Thyroid gland (tissue), 4 donors: ENCODE results near the gene ZNF467. TPM values are rescaled to one million over a fixed set of nuclear protein-coding genes. Genes with fewer than 3 reads are reported as not detected.
A peak's percentile ranks its signal among the peaks of the same experiment; 100 is the strongest.

Source experiments
- DNase-seq, 2 donors: peaks; one replicate each; pipeline ENCODE4 v3.0.0-alpha.2; 2019
- H3K27ac ChIP-seq, 3 donors: fragments of 200-600 bp; sonication (generic); 1 replicate in 2 of 3; 2 replicates in 1 of 3; pipeline ENCODE4 v1.5.1; 2016 to 2019; ENCODE audit warnings: mild to moderate bottlenecking in 1 of 3, moderate library complexity in 1 of 3
- H3K27me3 ChIP-seq: fragments of 200-600 bp; sonication (generic); one replicate; pipeline ENCODE4 v1.5.1; 2019
- H3K36me3 ChIP-seq, 2 donors: fragments of 200-600 bp; sonication (generic); one replicate each; pipeline ENCODE4 v1.5.1; 2016 to 2019
- H3K4me1 ChIP-seq, 2 donors: fragments of 200-600 bp; sonication (generic); one replicate each; pipeline ENCODE4 v1.5.1; 2017 to 2019
- H3K4me3 ChIP-seq, 3 donors: fragments of 200-600 bp; sonication (generic); replicated peaks in 1 of 3; 1 replicate in 2 of 3; 2 replicates in 1 of 3; pipeline ENCODE4 v1.5.1; 2016; ENCODE audit warnings: mild to moderate bottlenecking in 1 of 3
- H3K9me3 ChIP-seq: fragments of 200-600 bp; sonication (generic); one replicate; pipeline ENCODE4 v1.5.1; 2017
- POLR2A ChIP-seq, 2 donors: fragments of 450-650 bp; IDR thresholded peaks; one replicate each; pipeline ENCODE4 v1.6.1; 2017; ENCODE audit warnings: antibody characterized with exemption in 2 of 2, mild to moderate bottlenecking in 2 of 2, moderate library complexity in 1 of 2
- WGBS, 2 donors: methylation state at CpG; one replicate each; pipeline ENCODE4 v1.1.5; 2017; 5-methylcytosine and 5-hydroxymethylcytosine counted together
- intact Hi-C: fragments of 100-400 bp; cut with DNase I; formaldehyde crosslinking; loops from one replicate; pipeline ENCODE4 v1.15.1; 2023
- total RNA-seq, 4 donors: library from RNA; depleted of rRNA; stranded (reverse); fragments of >200 nt; gene quantifications; one replicate each; pipeline ENCODE4 v1.2.3, GENCODE V29; 2016
- TF ChIP-seq, protein P1 (sequence below), 6 experiments: fragments of 200-600 bp in 3 of 6; fragments of 450-650 bp in 3 of 6; sonication (generic) in 3 of 6; IDR thresholded peaks; one replicate each; pipeline ENCODE4 v1.5.1; 2016 to 2019; ENCODE audit warnings: antibody characterized with exemption in 6 of 6, mild to moderate bottlenecking in 2 of 6, inconsistent platforms in 1 of 6, moderate library complexity in 1 of 6

ZNF467 gene
- total RNA-seq, 4 donors from 2014 or later = 11.8 to 18.8 (median 15.5) TPM

GRCh38 chr7:149742075-149742701 lies 31.2 kb downstream of the ZNF467 start:
- peak; percentile 60 to 69 for DNase-seq
- TF ChIP-seq POLR2A (IDR thresholded peaks at IDR 0.05) = no peak
- TF ChIP-seq, protein P1, sequence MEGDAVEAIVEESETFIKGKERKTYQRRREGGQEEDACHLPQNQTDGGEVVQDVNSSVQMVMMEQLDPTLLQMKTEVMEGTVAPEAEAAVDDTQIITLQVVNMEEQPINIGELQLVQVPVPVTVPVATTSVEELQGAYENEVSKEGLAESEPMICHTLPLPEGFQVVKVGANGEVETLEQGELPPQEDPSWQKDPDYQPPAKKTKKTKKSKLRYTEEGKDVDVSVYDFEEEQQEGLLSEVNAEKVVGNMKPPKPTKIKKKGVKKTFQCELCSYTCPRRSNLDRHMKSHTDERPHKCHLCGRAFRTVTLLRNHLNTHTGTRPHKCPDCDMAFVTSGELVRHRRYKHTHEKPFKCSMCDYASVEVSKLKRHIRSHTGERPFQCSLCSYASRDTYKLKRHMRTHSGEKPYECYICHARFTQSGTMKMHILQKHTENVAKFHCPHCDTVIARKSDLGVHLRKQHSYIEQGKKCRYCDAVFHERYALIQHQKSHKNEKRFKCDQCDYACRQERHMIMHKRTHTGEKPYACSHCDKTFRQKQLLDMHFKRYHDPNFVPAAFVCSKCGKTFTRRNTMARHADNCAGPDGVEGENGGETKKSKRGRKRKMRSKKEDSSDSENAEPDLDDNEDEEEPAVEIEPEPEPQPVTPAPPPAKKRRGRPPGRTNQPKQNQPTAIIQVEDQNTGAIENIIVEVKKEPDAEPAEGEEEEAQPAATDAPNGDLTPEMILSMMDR (IDR thresholded peaks at IDR 0.05) = peak; percentile 53 to 92 (median 76)
- no peaks in the 10 kb centered on the region for H3K9me3 ChIP-seq
- no peaks in the 10 kb centered on the region for H3K27me3 ChIP-seq
- H3K4me1 ChIP-seq = peaks cover 8 to 10% of the 10 kb centered on the region in 2 donors
- H3K4me3 ChIP-seq = no peak overlapping the region
- no peaks in the 10 kb centered on the region for H3K36me3 ChIP-seq
- H3K27ac ChIP-seq = no peak overlapping the region
- 1 to 4% methylated on average over 17 of the region's 17 CpGs for WGBS, 2 donors
- intact Hi-C loops = no loop called here

GRCh38 chr7:149741629-149742028 lies 31.8 kb downstream of the ZNF467 start:
- 39 to 49% methylated on average over 11 to 12 of the region's 13 CpGs for WGBS, 2 donors
- intact Hi-C loops = no loop called here
- DNase-seq = no peak
- H3K4me1 ChIP-seq = peaks cover 8 to 10% of the 10 kb centered on the region in 2 donors
- H3K27ac ChIP-seq = no peak overlapping the region
- TF ChIP-seq POLR2A (IDR thresholded peaks at IDR 0.05) = no peak
- TF ChIP-seq, protein P1 (IDR thresholded peaks at IDR 0.05) = no peak
- no peaks in the 10 kb centered on the region for H3K36me3 ChIP-seq
- no peaks in the 10 kb centered on the region for H3K27me3 ChIP-seq
- no peak overlapping the region for H3K4me3 ChIP-seq
- H3K9me3 ChIP-seq = no peaks in the 10 kb centered on the region

DNA sequence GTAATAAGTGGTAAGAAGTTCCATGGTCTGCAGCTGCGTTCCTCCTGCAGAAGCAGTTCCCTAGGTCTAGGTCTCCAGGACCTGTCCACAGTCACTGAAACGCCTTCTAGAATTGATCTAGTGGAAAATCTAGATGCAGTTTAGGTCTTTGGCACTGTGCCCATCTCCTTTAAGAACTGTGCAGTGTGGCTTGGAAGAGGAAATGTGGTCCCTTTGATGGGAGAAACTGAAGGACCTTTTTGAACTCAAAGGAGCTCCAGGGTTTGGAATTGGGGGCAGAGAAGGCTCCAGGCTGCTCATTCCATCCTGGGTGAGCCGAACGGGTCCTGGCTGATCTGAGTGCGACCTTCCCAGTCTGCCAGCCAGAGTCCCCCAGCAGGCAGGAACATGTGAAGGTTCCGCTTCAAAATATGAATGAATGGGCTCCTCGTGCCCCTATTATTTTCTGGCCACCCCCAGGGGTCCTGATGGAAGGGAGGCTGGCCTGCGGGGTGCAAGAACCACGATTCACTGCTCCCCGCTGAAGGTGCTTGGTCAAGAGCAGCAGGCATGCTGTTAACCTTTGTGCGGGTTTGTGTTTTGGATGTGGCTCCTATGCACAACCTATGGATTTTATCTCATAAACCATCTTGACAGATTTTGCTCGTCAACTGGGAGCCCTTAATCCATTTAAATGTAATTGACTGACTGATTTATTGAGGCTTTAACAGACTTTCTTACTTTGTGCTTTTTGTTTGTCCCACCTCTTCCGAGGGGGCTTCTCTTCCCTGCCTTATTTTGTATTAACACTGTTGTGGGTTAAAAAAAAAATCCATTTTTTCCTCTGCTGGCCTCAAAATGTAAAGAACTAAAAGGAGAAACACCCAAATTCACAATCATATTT lies 36.7 kb downstream of the ZNF467 start:
- no peak for TF ChIP-seq POLR2A (IDR thresholded peaks at IDR 0.05)
- TF ChIP-seq, protein P1 (IDR thresholded peaks at IDR 0.05) = no peak
- DNase-seq = no peak
- H3K27me3 ChIP-seq = no peaks in the 10 kb centered on the region
- H3K4me3 ChIP-seq = no peak overlapping the region
- no peaks in the 10 kb centered on the region for H3K36me3 ChIP-seq
- intact Hi-C loops = no loop called here
- H3K27ac ChIP-seq = no peak overlapping the region
- peaks cover 0 to 1% of the 10 kb centered on the region in 2 donors for H3K4me1 ChIP-seq
- H3K9me3 ChIP-seq = no peaks in the 10 kb centered on the region
- WGBS, 2 donors = 46 to 54% methylated on average over 12 to 13 of the region's 13 CpGs

- TF ChIP-seq, protein P1 (IDR thresholded peaks at IDR 0.05) = no peak
- TF ChIP-seq POLR2A (IDR thresholded peaks at IDR 0.05) = no peak
- no peak overlapping the region for H3K27ac ChIP-seq
- H3K4me1 ChIP-seq = no peaks in the 10 kb centered on the region
- no peaks in the 10 kb centered on the region for H3K27me3 ChIP-seq
- H3K36me3 ChIP-seq = no peaks in the 10 kb centered on the region
- WGBS, 2 donors = 46 to 59% methylated on average over 12 to 16 of the region's 16 CpGs
- no peaks in the 10 kb centered on the region for H3K9me3 ChIP-seq
- intact Hi-C loops = no loop called here
- no peak overlapping the region for H3K4me3 ChIP-seq
- DNase-seq = no peak
Measured at GRCh38 chr7:149735779-149736477, 37.5 kb downstream of the ZNF467 start.
